RWPE2 (cell line): ENCODE results near the gene ARHGAP44.

Experiments
- ATAC-seq: fragments of 200-7000 bp; cut with Tn5 transposase; 3 replicates; pipeline ENCODE4 v1.9.1; 2021; ENCODE audit warnings: low read depth
- DNase-seq: peaks from one replicate; pipeline ENCODE4 v3.0.0-alpha.2; 2020; ENCODE audit warnings: low spot score
- H3K27ac ChIP-seq: fragments of 450-650 bp; 2 replicates; pipeline ENCODE4 v1.5.1; 2017; ENCODE audit warnings: mild to moderate bottlenecking; ENCODE audit not compliant: poor library complexity, severe bottlenecking
- H3K27me3 ChIP-seq: fragments of 250-450 bp; sonication (Bioruptor Pico); 2 replicates; pipeline ENCODE4 v1.5.1; 2021; ENCODE audit warnings: mild to moderate bottlenecking, moderate library complexity; ENCODE audit not compliant: insufficient read depth, poor library complexity, severe bottlenecking
- H3K36me3 ChIP-seq: fragments of 250-450 bp; sonication (Bioruptor Pico); 2 replicates; pipeline ENCODE4 v1.5.1; 2020; ENCODE audit warnings: low read depth, mild to moderate bottlenecking, moderate library complexity
- H3K4me1 ChIP-seq: fragments of 250-450 bp; sonication (Bioruptor Pico); 2 replicates; pipeline ENCODE4 v1.5.1; 2021; ENCODE audit warnings: mild to moderate bottlenecking, moderate library complexity; ENCODE audit not compliant: insufficient read depth, poor library complexity, severe bottlenecking
- H3K4me3 ChIP-seq: fragments of 250-450 bp; sonication (Bioruptor Pico); 2 replicates; pipeline ENCODE4 v1.5.1; 2021; ENCODE audit warnings: mild to moderate bottlenecking, moderate library complexity; ENCODE audit not compliant: severe bottlenecking
- H3K9me3 ChIP-seq: fragments of 250-450 bp; sonication (Bioruptor Pico); 2 replicates; pipeline ENCODE4 v1.5.1; 2021; ENCODE audit warnings: mild to moderate bottlenecking, moderate library complexity; ENCODE audit not compliant: severe bottlenecking
- CTCF ChIP-seq: fragments of 450-650 bp; IDR thresholded peaks from one replicate; pipeline ENCODE4 v1.5.1; 2017; ENCODE audit warnings: mild to moderate bottlenecking, moderate library complexity; ENCODE audit not compliant: poor library complexity, severe bottlenecking

The ARHGAP44 gene

GRCh38 chr17:12800855-12801365, 11.6 kb downstream of the ARHGAP44 start:
- DNase-seq (no peak), ATAC-seq (no peak)
- Histone ChIP-seq H3K4me3 (no peak overlapping the region), H3K4me1 (no peaks in the 10 kb centered on the region), H3K27ac (no peak overlapping the region), H3K9me3 (no peaks in the 10 kb centered on the region), H3K27me3 (no peaks in the 10 kb centered on the region), H3K36me3 (no peaks in the 10 kb centered on the region)
- no peak for TF ChIP-seq CTCF

GRCh38 chr17:12806630-12807029, 17.3 kb downstream of the ARHGAP44 start:
- Histone ChIP-seq H3K27me3 (no peaks in the 10 kb centered on the region), H3K4me1 (no peaks in the 10 kb centered on the region), H3K36me3 (no peaks in the 10 kb centered on the region), H3K27ac (no peak overlapping the region), H3K9me3 (no peaks in the 10 kb centered on the region), H3K4me3 (no peak overlapping the region)
- ATAC-seq (no peak), DNase-seq (no peak)
- TF ChIP-seq CTCF, result no peak

GRCh38 chr17:12808723-12809122, 19.4 kb downstream of the ARHGAP44 start:
- ATAC-seq (no peak), DNase-seq (no peak)
- Histone ChIP-seq H3K36me3 (no peaks in the 10 kb centered on the region), H3K27ac (no peak overlapping the region), H3K9me3 (no peaks in the 10 kb centered on the region), H3K27me3 (no peaks in the 10 kb centered on the region), H3K4me3 (no peak overlapping the region), H3K4me1 (no peaks in the 10 kb centered on the region)
- TF ChIP-seq CTCF, result no peak

- ATAC-seq, result no peak
- no peak for TF ChIP-seq CTCF
- Histone ChIP-seq H3K9me3 (no peaks in the 10 kb centered on the region), H3K4me3 (no peak overlapping the region), H3K36me3 (no peaks in the 10 kb centered on the region), H3K4me1 (no peaks in the 10 kb centered on the region), H3K27ac (no peak overlapping the region), H3K27me3 (no peaks in the 10 kb centered on the region)
- no peak for DNase-seq
Observed at GRCh38 chr17:12812877-12813276, 23.6 kb downstream of the ARHGAP44 start.

- ATAC-seq (no peak), DNase-seq (no peak)
- no peak for TF ChIP-seq CTCF
- Histone ChIP-seq H3K36me3 (no peaks in the 10 kb centered on the region), H3K9me3 (no peaks in the 10 kb centered on the region), H3K27me3 (no peaks in the 10 kb centered on the region), H3K27ac (no peak overlapping the region), H3K4me3 (no peak overlapping the region), H3K4me1 (no peaks in the 10 kb centered on the region)
Observed at GRCh38 chr17:12813664-12814063, 24.4 kb downstream of the ARHGAP44 start.
